GM08714 (cell line): ENCODE data around the gene ZNF687.

Experiments used
- H3K4me3 ChIP-seq: fragments of 200-500 bp; sonication (Bioruptor generic); 2 replicates; pipeline ENCODE4 v1.5.1; 2014; ENCODE audit warnings: mild to moderate bottlenecking, low read length, inconsistent platforms
- ZNF274 ChIP-seq: IDR thresholded peaks from 2 replicates; pipeline ENCODE4 v1.6.1; 2012; ENCODE audit warnings: mild to moderate bottlenecking, low read depth, low read length

Gene ZNF687

GRCh38 chr1:151289080-151289935 lies 7.2 kb downstream of the ZNF687 start:
- TF ChIP-seq ZNF274 = no peak
- no peak overlapping the region for H3K4me3 ChIP-seq

GRCh38 chr1:151289991-151290708 lies 8.1 kb downstream of the ZNF687 start:
- no peak overlapping the region for H3K4me3 ChIP-seq
- TF ChIP-seq ZNF274 = no peak

GRCh38 chr1:151290709-151291303 lies 8.7 kb downstream of the ZNF687 start:
- TF ChIP-seq ZNF274 = no peak
- no peak overlapping the region for H3K4me3 ChIP-seq

- TF ChIP-seq ZNF274 = no peak
- no peak overlapping the region for H3K4me3 ChIP-seq
Measured at GRCh38 chr1:151292207-151293030, 10.3 kb downstream of the ZNF687 start.

- no peak overlapping the region for H3K4me3 ChIP-seq
- TF ChIP-seq ZNF274 = no peak
Measured at GRCh38 chr1:151293093-151293492, 11.0 kb downstream of the ZNF687 start.

- no peak for TF ChIP-seq ZNF274
- no peak overlapping the region for H3K4me3 ChIP-seq
Measured at GRCh38 chr1:151294742-151295462, 12.8 kb downstream of the ZNF687 start.

- no peak for TF ChIP-seq ZNF274
- H3K4me3 ChIP-seq = no peak overlapping the region
Measured at GRCh38 chr1:151309811-151310323, 27.8 kb downstream of the ZNF687 start.

GRCh38 chr1:151311011-151311410 lies 28.9 kb downstream of the ZNF687 start:
- H3K4me3 ChIP-seq = no peak overlapping the region
- TF ChIP-seq ZNF274 = no peak

GRCh38 chr1:151311589-151312331 lies 29.7 kb downstream of the ZNF687 start:
- no peak overlapping the region for H3K4me3 ChIP-seq
- no peak for TF ChIP-seq ZNF274

GRCh38 chr1:151312411-151312810 lies 30.3 kb downstream of the ZNF687 start:
- no peak overlapping the region for H3K4me3 ChIP-seq
- no peak for TF ChIP-seq ZNF274

- no peak overlapping the region for H3K4me3 ChIP-seq
- TF ChIP-seq ZNF274 = no peak
Measured at GRCh38 chr1:151312826-151313225, 30.7 kb downstream of the ZNF687 start.

GRCh38 chr1:151313501-151313900 lies 31.4 kb downstream of the ZNF687 start:
- no peak overlapping the region for H3K4me3 ChIP-seq
- no peak for TF ChIP-seq ZNF274
